Panc1 (cell line): ENCODE results near the gene NEK6.

Experiments
- CTCF ChIP-seq: fragments of 450-650 bp; IDR thresholded peaks from 2 replicates; pipeline ENCODE4 v1.5.1; 2017; ENCODE audit warnings: mild to moderate bottlenecking
- POLR2AphosphoS5 ChIP-seq: IDR thresholded peaks from 2 replicates; pipeline ENCODE4 v1.6.1; 2012; ENCODE audit warnings: mild to moderate bottlenecking, low read depth, low read length, moderate library complexity
- SIN3A ChIP-seq: IDR thresholded peaks from 2 replicates; pipeline ENCODE4 v1.6.1; 2012; ENCODE audit warnings: low read depth, mild to moderate bottlenecking, low read length, moderate library complexity, borderline replicate concordance; ENCODE audit not compliant: insufficient read depth

DNA sequence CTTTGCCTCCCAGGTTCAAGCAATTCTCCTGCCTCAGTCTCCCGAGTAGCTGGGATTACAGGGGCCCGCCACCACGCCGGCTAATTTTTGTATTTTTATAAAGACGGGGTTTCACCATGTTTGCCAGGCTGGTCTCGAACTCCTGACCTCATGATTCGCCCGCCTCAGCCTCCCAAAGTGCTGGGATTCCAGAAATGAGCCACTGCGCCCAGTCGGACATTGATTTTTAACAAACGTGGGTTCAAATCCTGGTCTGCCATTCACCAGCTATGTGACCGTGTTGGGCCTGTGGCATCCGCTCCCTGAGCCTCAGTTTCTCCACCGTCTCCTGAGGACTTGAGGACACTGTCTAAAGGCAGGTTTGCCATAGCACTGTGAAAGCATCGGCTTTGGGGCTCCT is 41.8 kb upstream of the NEK6 start:
- TF ChIP-seq CTCF (no peak), POLR2AphosphoS5 (no peak), SIN3A (no peak)
